SK-N-SH treated with all-trans-retinoic acid at 6 μM for 48 hours (cell line): ENCODE measurements around the gene ZNF653.
A peak's percentile ranks its signal among the peaks of the same experiment; 100 is the strongest.

Experiments used
- ATAC-seq: fragments of 200-7000 bp; cut with Tn5 transposase; 3 replicates; pipeline ENCODE4 v1.9.1; 2020; ENCODE audit warnings: mild to moderate bottlenecking, moderate library complexity
- ARNTL ChIP-seq: fragments of 450-650 bp; formaldehyde crosslinking; IDR thresholded peaks from 2 replicates; pipeline ENCODE4 v1.5.0; 2020; ENCODE audit warnings: low read depth, mild to moderate bottlenecking, moderate library complexity, borderline replicate concordance
- BACH2 ChIP-seq: fragments of 250-450 bp; sonication (Bioruptor Pico); IDR thresholded peaks from 2 replicates; pipeline ENCODE4 v1.9.0; 2021; ENCODE audit warnings: mild to moderate bottlenecking, borderline replicate concordance
- CREB5 ChIP-seq: fragments of 250-450 bp; sonication (Bioruptor Pico); IDR thresholded peaks from 2 replicates; pipeline ENCODE4 v1.5.1; 2020; ENCODE audit warnings: low read depth, mild to moderate bottlenecking, moderate library complexity
- CSDC2 ChIP-seq: fragments of 250-450 bp; sonication (Bioruptor Pico); IDR thresholded peaks from 2 replicates; pipeline ENCODE4 v1.5.0; 2020; ENCODE audit warnings: mild to moderate bottlenecking, moderate library complexity
- CSRNP3 ChIP-seq: fragments of 250-450 bp; sonication (Bioruptor Pico); IDR thresholded peaks from 2 replicates; pipeline ENCODE4 v1.5.1; 2021; ENCODE audit warnings: mild to moderate bottlenecking, moderate library complexity
- ESRRG ChIP-seq: fragments of 250-450 bp; sonication (Bioruptor Pico); IDR thresholded peaks from 2 replicates; pipeline ENCODE4 v1.6.1; 2021; ENCODE audit warnings: mild to moderate bottlenecking
- GLIS3 ChIP-seq: fragments of 250-450 bp; sonication (Bioruptor Pico); IDR thresholded peaks from 2 replicates; pipeline ENCODE4 v1.5.0; 2020; ENCODE audit warnings: mild to moderate bottlenecking, moderate library complexity
- ISL1 ChIP-seq: fragments of 250-450 bp; sonication (Bioruptor Pico); IDR thresholded peaks from 2 replicates; pipeline ENCODE4 v2.1.2; 2022; ENCODE audit warnings: mild to moderate bottlenecking, moderate library complexity
- OSR1 ChIP-seq: fragments of 250-450 bp; sonication (Bioruptor Pico); IDR thresholded peaks from 2 replicates; pipeline ENCODE4 v1.8.0; 2022; ENCODE audit warnings: moderate library complexity, mild to moderate bottlenecking, inconsistent platforms
- PATZ1 ChIP-seq: fragments of 250-450 bp; sonication (Bioruptor Pico); IDR thresholded peaks from 2 replicates; pipeline ENCODE4 v1.8.0; 2020; ENCODE audit warnings: mild to moderate bottlenecking, moderate library complexity, borderline replicate concordance
- POU6F1 ChIP-seq: fragments of 250-450 bp; sonication (Bioruptor Pico); IDR thresholded peaks from 2 replicates; pipeline ENCODE4 v1.8.0; 2021; ENCODE audit warnings: low read depth, mild to moderate bottlenecking, moderate library complexity, borderline replicate concordance
- PPARA ChIP-seq: fragments of 250-450 bp; sonication (Bioruptor Pico); IDR thresholded peaks from 2 replicates; pipeline ENCODE4 v1.5.0; 2020; ENCODE audit warnings: mild to moderate bottlenecking, borderline replicate concordance
- RARB ChIP-seq: fragments of 250-450 bp; sonication (Bioruptor Pico); IDR thresholded peaks from 2 replicates; pipeline ENCODE4 v1.8.0; 2021; ENCODE audit warnings: mild to moderate bottlenecking, moderate library complexity
- SNAI2 ChIP-seq: fragments of 250-450 bp; sonication (Bioruptor Pico); IDR thresholded peaks from 2 replicates; pipeline ENCODE4 v1.5.0; 2020; ENCODE audit warnings: mild to moderate bottlenecking, moderate library complexity
- TCF4 ChIP-seq: fragments of 250-450 bp; sonication (Bioruptor Pico); IDR thresholded peaks from 2 replicates; pipeline ENCODE4 v1.8.0; 2021; ENCODE audit warnings: mild to moderate bottlenecking, moderate library complexity, borderline replicate concordance
- TOX ChIP-seq: fragments of 250-450 bp; sonication (Bioruptor Pico); IDR thresholded peaks from 2 replicates; pipeline ENCODE4 v1.8.0; 2021; ENCODE audit warnings: mild to moderate bottlenecking, moderate library complexity, borderline replicate concordance
- TSHZ2 ChIP-seq: fragments of 250-450 bp; sonication (Bioruptor Pico); IDR thresholded peaks from 2 replicates; pipeline ENCODE4 v1.5.0; 2020; ENCODE audit warnings: mild to moderate bottlenecking, moderate library complexity
- ZC3H10 ChIP-seq: fragments of 250-450 bp; sonication (Bioruptor Pico); IDR thresholded peaks from 2 replicates; pipeline ENCODE4 v1.5.1; 2021; ENCODE audit warnings: mild to moderate bottlenecking, moderate library complexity
- ZFP3 ChIP-seq: fragments of 250-450 bp; sonication (Bioruptor Pico); IDR thresholded peaks from 2 replicates; pipeline ENCODE4 v1.5.0; 2020; ENCODE audit warnings: mild to moderate bottlenecking, moderate library complexity
- ZFP30 ChIP-seq: fragments of 450-650 bp; formaldehyde crosslinking; IDR thresholded peaks from 2 replicates; pipeline ENCODE4 v1.5.0; 2022; ENCODE audit warnings: mild to moderate bottlenecking, moderate library complexity
- ZNF565 ChIP-seq: fragments of 450-650 bp; formaldehyde crosslinking; conservative IDR thresholded peaks from 2 replicates; pipeline ENCODE4 v1.5.0; 2020; ENCODE audit warnings: low read depth, mild to moderate bottlenecking, moderate library complexity
- ZNF70 ChIP-seq: fragments of 450-650 bp; formaldehyde crosslinking; IDR thresholded peaks from 2 replicates; pipeline ENCODE4 v1.5.0; 2020; ENCODE audit warnings: mild to moderate bottlenecking, moderate library complexity
- ZNF8 ChIP-seq: fragments of 450-650 bp; formaldehyde crosslinking; IDR thresholded peaks from 2 replicates; pipeline ENCODE4 v1.5.0; 2020; ENCODE audit warnings: mild to moderate bottlenecking, moderate library complexity

Gene ZNF653

GRCh38 chr19:11538232-11539036 lies 32.8 kb upstream of the ZNF653 start, which contains the start of gene CNN1:
CNN1 (plus strand) TSS chr19:11538851; CDS start chr19:11538928, 77 bp downstream.
- TF ChIP-seq PATZ1 (CRISPR knock-in tag) (0 out of 2 replicates have a peak, but pooled peaks have one; percentile 49), OSR1 (no peak), POU6F1 (CRISPR knock-in tag) (no peak), ZC3H10 (CRISPR knock-in tag) (no peak), ISL1 (CRISPR knock-in tag) (no peak)
- TF ChIP-seq, all 23 proteins: peak for 1
- ATAC-seq, result no peak

- TF ChIP-seq CREB5 (CRISPR knock-in tag) (no peak), ARNTL (no peak), ZNF565 (no peak), ESRRG (CRISPR knock-in tag) (no peak), TSHZ2 (peak; percentile 26; the same call in 1 of the 2 replicates), RARB (CRISPR knock-in tag) (no peak), ZC3H10 (CRISPR knock-in tag) (no peak), PPARA (CRISPR knock-in tag) (no peak), OSR1 (no peak), GLIS3 (CRISPR knock-in tag) (peak; percentile 53; the same call in 1 of the 2 replicates), POU6F1 (CRISPR knock-in tag) (no peak), ZNF8 (CRISPR knock-in tag) (no peak), CSRNP3 (CRISPR knock-in tag) (no peak), ZFP30 (CRISPR knock-in tag) (no peak), ISL1 (CRISPR knock-in tag) (no peak; the same call in 1 of the 2 replicates), PATZ1 (CRISPR knock-in tag) (peak; percentile 76; the same call in 1 of the 2 replicates), CSDC2 (CRISPR knock-in tag) (no peak), TOX (CRISPR knock-in tag) (no peak), ZNF70 (CRISPR knock-in tag) (no peak), SNAI2 (CRISPR knock-in tag) (no peak), TCF4 (CRISPR knock-in tag) (no peak), ZFP3 (CRISPR knock-in tag) (0 out of 2 replicates have a peak, but pooled peaks have one; percentile 40), BACH2 (CRISPR knock-in tag) (no peak)
- peak; percentile 83 for ATAC-seq
These were observed 30.4 kb upstream of the ZNF653 start for GRCh38 chr19:11535792-11536595.
